OCI-LY1 (cell line): ENCODE data around the gene GRM3.

ENCODE experiments used
- CTCF ChIP-seq: fragments of 200-600 bp; sonication (generic), shearing (Covaris generic); IDR thresholded peaks from 2 replicates; pipeline ENCODE4 v1.5.1; 2017; ENCODE audit warnings: mild to moderate bottlenecking, antibody characterized with exemption, low read length, moderate library complexity, mixed read lengths
- EZH2 ChIP-seq: fragments of 200-600 bp; sonication (generic), shearing (Covaris generic); IDR thresholded peaks from 2 replicates; pipeline ENCODE4 v1.8.0; 2017; ENCODE audit warnings: borderline replicate concordance, mixed run types, mild to moderate bottlenecking, antibody characterized with exemption, low read length, moderate library complexity, mixed read lengths

DNA sequence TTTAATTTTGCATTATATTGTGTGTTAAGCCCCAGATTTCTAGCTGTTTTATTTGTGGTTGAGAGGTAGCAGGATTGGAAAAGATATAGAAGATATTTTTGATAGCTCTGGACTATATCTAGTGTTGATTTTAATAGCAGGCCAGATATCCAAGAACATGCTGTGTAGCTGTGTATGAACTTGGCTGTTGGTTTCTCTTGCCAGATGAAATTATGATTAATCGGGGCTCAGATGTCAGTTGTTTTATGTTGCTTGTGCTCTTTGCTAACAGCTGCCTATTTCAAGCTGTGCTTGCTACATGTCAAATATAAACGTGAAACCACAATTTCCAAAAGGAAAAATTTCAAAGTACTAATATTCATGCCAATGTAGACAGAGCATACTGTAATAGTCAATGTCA, 141.1 kb downstream of the GRM3 start:
- TF ChIP-seq CTCF (no peak), EZH2 (no peak)
